Activated naive CD4-positive, alpha-beta T cell treated with anti-CD3 and anti-CD28 coated beads for 36 hours (primary cell): Measurements from ENCODE around the gene TRIM63. TPM values are rescaled to one million over a fixed set of nuclear protein-coding genes. Genes with fewer than 3 reads are reported as not detected.
"Not testable (repeated sequence)": the region's sequence is repeated elsewhere in the genome, so short reads cannot be mapped to it uniquely, and the experiment has no call there.

Experiments
- CTCF ChIA-PET: fragments of 350-600 bp; sonication (Branson Sonifier 250); formaldehyde crosslinking; loops from one replicate; lab custom pipeline; 2021; ENCODE audit warnings: antibody characterized with exemption; lab: Charles Lee
- DNase-seq: peaks from one replicate; pipeline ENCODE4 v3.0.0-alpha.2; 2020
- H3K27ac Mint-ChIP-seq: one replicate; pipeline ENCODE4 v1.8.0; 2021; ENCODE audit warnings: mild to moderate bottlenecking, mixed read lengths
- H3K27me3 Mint-ChIP-seq: one replicate; pipeline ENCODE4 v1.8.0; 2021; ENCODE audit warnings: low read depth, mixed read lengths
- H3K36me3 Mint-ChIP-seq: one replicate; pipeline ENCODE4 v1.8.0; 2021; ENCODE audit warnings: low read depth, mixed read lengths
- H3K4me1 Mint-ChIP-seq: one replicate; pipeline ENCODE4 v1.8.0; 2021; ENCODE audit warnings: low read depth, mixed read lengths
- H3K4me3 Mint-ChIP-seq: one replicate; pipeline ENCODE4 v1.8.0; 2021; ENCODE audit warnings: mild to moderate bottlenecking, moderate library complexity, mixed read lengths
- H3K9me3 Mint-ChIP-seq: one replicate; pipeline ENCODE4 v1.8.0; 2021; ENCODE audit warnings: mixed read lengths
- intact Hi-C: fragments of 100-400 bp; cut with micrococcal nuclease; formaldehyde crosslinking; loops from one replicate; pipeline ENCODE4 v1.15.1; 2023
- total RNA-seq, 2 experiments: library from RNA; stranded (reverse); gene quantifications; one replicate each; pipeline ENCODE4 v1.2.3, GENCODE V29; 2021

Gene TRIM63
- total RNA-seq = under 1 TPM; 0.33 to 0.40 TPM

GRCh38 chr1:26067432-26067911 lies at the start of gene TRIM63:
TRIM63 (minus strand) TSS chr1:26067630; CDS start chr1:26067494, 136 bp downstream.
- intact Hi-C loops = no loop called here
- Mint-ChIP-seq H3K4me1 (no peaks in the 10 kb centered on the region), H3K9me3 (no peaks in the 10 kb centered on the region), H3K36me3 (no peaks in the 10 kb centered on the region), H3K27ac (no peak within 1 kb of the TSS), H3K27me3 (no peaks in the 10 kb centered on the region), H3K4me3 (no peak within 1 kb of the TSS)
- DNase-seq = no peak
- CTCF ChIA-PET = interaction anchor here (0.5 kb wide), 1 partner anchor 658 kb away, joined by 5 read pairs; no protein-coding TSS in a partner anchor

GRCh38 chr1:26114165-26114927 lies 46.9 kb upstream of the TRIM63 start:
- DNase-seq = no peak
- Mint-ChIP-seq H3K9me3 (no peaks in the 10 kb centered on the region), H3K4me3 (no peak overlapping the region), H3K4me1 (peaks cover 34% of the 10 kb centered on the region), H3K27me3 (no peaks in the 10 kb centered on the region), H3K36me3 (peaks cover 18% of the 10 kb centered on the region), H3K27ac (no peak overlapping the region)
- CTCF ChIA-PET = interaction anchor here (1.2 to 2.6 kb wide), 5 partner anchors 9 to 78 kb away, joined by 3 to 11 read pairs (median 6); no protein-coding TSS in a partner anchor
- intact Hi-C loops = loop anchor here (5.0 kb wide), 1 partner anchor 163 kb away; no protein-coding TSS in a partner anchor

- CTCF ChIA-PET = interaction anchor here (1.8 to 2.6 kb wide), 3 partner anchors 11 to 32 kb away, joined by 6 to 11 read pairs (median 8); no protein-coding TSS in a partner anchor
- intact Hi-C loops = loop anchor here (5.0 kb wide), 1 partner anchor 165 kb away; no protein-coding TSS in a partner anchor
- H3K36me3 Mint-ChIP-seq = peaks cover 13% of the 10 kb centered on the region
These were observed 45.0 kb upstream of the TRIM63 start for GRCh38 chr1:26112407-26112775.

GRCh38 chr1:26111530-26112406 lies 44.3 kb upstream of the TRIM63 start, which contains the start of gene PDIK1L:
PDIK1L (plus strand) TSS chr1:26111824; CDS start chr1:26114309, 2,485 bp downstream.
- peaks cover 28% of the 10 kb centered on the region for H3K4me1 Mint-ChIP-seq
- DNase-seq = peak; percentile 94
- intact Hi-C loops = loop anchor here (1.0 to 5.0 kb wide), 4 partner anchors 15 to 205 kb away; partner anchors contain the start of genes CEP85 and STMN1
- peak within 1 kb of the TSS; percentile 96 for H3K4me3 Mint-ChIP-seq
- no peaks in the 10 kb centered on the region for H3K9me3 Mint-ChIP-seq
- peaks cover 11% of the 10 kb centered on the region for H3K36me3 Mint-ChIP-seq
- peak within 1 kb of the TSS; percentile 90 for H3K27ac Mint-ChIP-seq
- CTCF ChIA-PET = interaction anchor here (0.6 to 2.6 kb wide), 3 partner anchors 11 to 29 kb away, joined by 5 to 11 read pairs (median 8); no protein-coding TSS in a partner anchor
- H3K27me3 Mint-ChIP-seq = no peaks in the 10 kb centered on the region

More at GRCh38 chr1:26112407-26112775, 45.0 kb upstream of the TRIM63 start:
- Mint-ChIP-seq H3K27ac (peak overlapping the region; percentile 90), H3K4me1 (peaks cover 28% of the 10 kb centered on the region), H3K4me3 (peak overlapping the region; percentile 96), H3K9me3 (no peaks in the 10 kb centered on the region), H3K27me3 (no peaks in the 10 kb centered on the region)
- DNase-seq = peak; percentile 55

- Mint-ChIP-seq H3K36me3 (peaks cover 10% of the 10 kb centered on the region), H3K4me1 (peaks cover 28% of the 10 kb centered on the region), H3K27ac (peak overlapping the region; percentile 73), H3K9me3 (no peaks in the 10 kb centered on the region), H3K27me3 (no peaks in the 10 kb centered on the region), H3K4me3 (peak overlapping the region; percentile 81)
- CTCF ChIA-PET = interaction anchor here (1.6 to 1.9 kb wide), 2 partner anchors 28 to 34 kb away, joined by 5 to 13 read pairs; no protein-coding TSS in a partner anchor
- peak; percentile 77 for DNase-seq
- intact Hi-C loops = loop anchor here (1.0 to 5.0 kb wide), 4 partner anchors 15 to 204 kb away; partner anchors contain the start of genes CEP85 and STMN1
These were observed 43.5 kb upstream of the TRIM63 start for GRCh38 chr1:26110731-26111529.

- Mint-ChIP-seq H3K36me3 (peaks cover 9% of the 10 kb centered on the region), H3K4me3 (peak overlapping the region; percentile 81), H3K9me3 (no peaks in the 10 kb centered on the region), H3K27me3 (no peaks in the 10 kb centered on the region), H3K4me1 (peaks cover 28% of the 10 kb centered on the region), H3K27ac (no peak overlapping the region)
- CTCF ChIA-PET = interaction anchor here (1.0 to 1.9 kb wide), 5 partner anchors 30 to 124 kb away, joined by 3 to 13 read pairs (median 4); partner anchors contain the start of gene CEP85
- no peak for DNase-seq
- intact Hi-C loops = loop anchor here (2.0 to 10.0 kb wide), 3 partner anchors 168 to 285 kb away; partner anchors contain the start of gene STMN1
These were observed 42.1 kb upstream of the TRIM63 start for GRCh38 chr1:26109229-26110164.

- not testable (repeated sequence) for H3K4me3 Mint-ChIP-seq, H3K27me3 Mint-ChIP-seq, H3K27ac Mint-ChIP-seq, H3K4me1 Mint-ChIP-seq, DNase-seq, H3K36me3 Mint-ChIP-seq, H3K9me3 Mint-ChIP-seq
- CTCF ChIA-PET = interaction anchor here (0.6 to 7.8 kb wide), 8 partner anchors 15 to 325 kb away, joined by 3 to 143 read pairs (median 4); no protein-coding TSS in a partner anchor
- intact Hi-C loops = loop anchor here (1.0 to 10.0 kb wide), 5 partner anchors 40 to 290 kb away; no protein-coding TSS in a partner anchor
These were observed 37.8 kb upstream of the TRIM63 start for GRCh38 chr1:26105226-26105548.

- no peak for DNase-seq
- Mint-ChIP-seq H3K27ac (no peak overlapping the region), H3K9me3 (no peaks in the 10 kb centered on the region), H3K36me3 (no peaks in the 10 kb centered on the region), H3K4me1 (peaks cover 4% of the 10 kb centered on the region), H3K4me3 (no peak overlapping the region), H3K27me3 (no peaks in the 10 kb centered on the region)
- intact Hi-C loops = loop anchor here (10.0 kb wide), 1 partner anchor 292 kb away; no protein-coding TSS in a partner anchor
- CTCF ChIA-PET = interaction anchor here (0.6 to 7.8 kb wide), 12 partner anchors 20 to 761 kb away, joined by 3 to 143 read pairs (median 3); partner anchors contain the start of gene CEP85
These were observed 35.1 kb upstream of the TRIM63 start for GRCh38 chr1:26102526-26102925.

- H3K27ac Mint-ChIP-seq = no peak overlapping the region
- no peaks in the 10 kb centered on the region for H3K9me3 Mint-ChIP-seq
- intact Hi-C loops = loop anchor here (10.0 kb wide), 1 partner anchor 293 kb away; no protein-coding TSS in a partner anchor
These were observed 34.7 kb upstream of the TRIM63 start for GRCh38 chr1:26102119-26102518.

GRCh38 chr1:26100204-26100603 lies 32.8 kb upstream of the TRIM63 start:
- H3K4me3 Mint-ChIP-seq, H3K36me3 Mint-ChIP-seq, H3K9me3 Mint-ChIP-seq, H3K27ac Mint-ChIP-seq, H3K27me3 Mint-ChIP-seq, H3K4me1 Mint-ChIP-seq, DNase-seq: not testable (repeated sequence)
- CTCF ChIA-PET = interaction anchor here (0.6 to 1.7 kb wide), 7 partner anchors 27 to 317 kb away, joined by 3 to 7 read pairs (median 4); partner anchors contain the start of gene C1orf232
- intact Hi-C loops = loop anchor here (10.0 kb wide), 1 partner anchor 295 kb away; no protein-coding TSS in a partner anchor

More at GRCh38 chr1:26102119-26102518, 34.7 kb upstream of the TRIM63 start:
- Mint-ChIP-seq H3K27me3 (no peaks in the 10 kb centered on the region), H3K4me1 (peaks cover 4% of the 10 kb centered on the region), H3K36me3 (no peaks in the 10 kb centered on the region), H3K4me3 (no peak overlapping the region)
- no peak for DNase-seq
- CTCF ChIA-PET = interaction anchor here (0.9 to 7.8 kb wide), 8 partner anchors 21 to 220 kb away, joined by 3 to 143 read pairs (median 4); no protein-coding TSS in a partner anchor
